ENCODE results near the gene ATAD3B.
A peak's percentile ranks its signal among the peaks of the same experiment; 100 is the strongest.
"Not testable (repeated sequence)": the region's sequence is repeated elsewhere in the genome, so short reads cannot be mapped to it uniquely, and the experiment has no call there.

The ATAD3B gene

GRCh38 chr1:1471389-1472052 lies at the start of gene ATAD3B:
TSS of gene ATAD3B (plus strand) at chr1:1471765. CDS start at chr1:1471885, 120 bp downstream.
- DNase-seq = peak; percentile 94

DNA sequence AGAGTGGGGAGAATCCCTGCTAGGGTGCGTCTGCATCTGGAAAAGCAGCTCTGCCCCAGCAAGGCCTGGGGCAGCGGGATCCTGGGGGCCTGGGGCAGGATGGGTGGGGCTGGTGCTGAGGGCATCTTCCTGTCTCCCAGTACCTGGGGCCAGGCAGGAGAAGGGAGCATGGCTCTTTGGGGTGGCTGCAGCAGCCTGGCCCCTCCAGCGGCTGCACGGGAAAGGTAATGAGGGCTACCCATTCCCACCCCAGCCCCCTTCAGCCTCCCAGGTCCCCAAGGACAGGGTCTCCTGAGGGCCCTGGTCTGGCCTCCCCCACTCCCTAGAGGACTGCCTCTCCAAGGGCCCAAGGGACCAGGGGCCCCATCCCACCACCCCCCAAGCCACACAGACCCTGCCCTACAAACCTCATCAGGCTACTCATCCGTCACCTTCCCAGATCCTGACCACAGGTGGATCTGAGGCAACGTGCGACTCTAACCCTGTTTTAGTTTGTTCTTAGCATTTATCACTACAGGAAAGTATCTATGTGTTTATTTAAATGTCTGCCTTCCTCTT lies 49.6 kb upstream of the ATAD3B start:
- DNase-seq = no peak

DNA sequence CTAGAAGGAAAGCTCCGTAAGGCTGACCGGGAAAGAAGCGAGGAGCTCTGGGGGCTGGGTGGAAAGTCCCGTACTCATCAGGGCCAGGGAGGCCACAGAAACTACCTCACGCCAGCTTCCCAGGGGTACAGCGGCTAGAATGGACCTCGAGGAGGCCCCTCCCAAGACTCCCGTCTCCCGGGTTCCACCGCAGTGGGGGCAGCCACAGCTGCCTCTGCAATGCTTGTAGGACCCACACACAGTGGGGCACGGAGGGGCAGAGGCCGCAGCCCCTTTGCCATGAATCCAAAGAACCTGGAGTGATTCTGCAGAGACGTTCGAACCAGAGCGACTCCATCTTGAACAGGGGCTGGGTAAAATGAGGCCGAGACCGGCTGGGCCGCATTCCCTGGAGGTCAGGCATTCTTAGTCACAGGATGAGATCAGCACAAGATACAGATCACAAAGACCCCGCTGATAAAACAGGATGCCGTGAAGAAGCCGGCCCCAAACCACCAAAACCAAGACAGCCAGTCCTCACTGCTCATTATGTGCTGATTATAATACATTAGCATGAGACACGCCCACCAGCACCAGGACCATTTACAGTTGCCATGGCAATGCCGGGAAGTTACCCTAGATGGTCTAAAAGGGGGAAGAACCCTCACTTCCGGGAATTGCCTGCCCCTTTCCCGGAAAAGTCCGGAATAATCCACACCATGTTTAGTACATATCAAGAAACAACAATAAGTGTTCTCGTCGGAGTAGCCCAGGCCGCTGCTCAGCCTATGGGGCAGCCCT lies 48.9 kb upstream of the ATAD3B start:
- DNase-seq = no peak

DNA sequence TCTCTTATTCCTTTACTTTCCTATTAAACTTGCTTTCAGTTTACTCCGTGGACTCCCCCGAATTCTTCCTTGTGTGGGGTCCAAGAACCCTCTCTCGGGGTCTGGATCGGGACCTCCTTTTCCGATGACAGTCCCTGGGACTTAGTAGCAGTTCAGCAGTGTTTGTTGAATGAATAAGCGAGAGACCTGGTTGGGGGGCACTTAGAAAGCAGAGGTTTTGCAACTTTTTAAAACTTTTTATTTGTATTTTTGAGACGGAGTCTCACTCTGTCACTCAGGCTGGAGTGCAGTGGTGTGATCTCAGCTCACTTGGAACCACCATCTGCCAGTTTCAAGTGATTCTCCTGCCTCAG lies 48.3 kb upstream of the ATAD3B start:
- DNase-seq = no peak

DNA sequence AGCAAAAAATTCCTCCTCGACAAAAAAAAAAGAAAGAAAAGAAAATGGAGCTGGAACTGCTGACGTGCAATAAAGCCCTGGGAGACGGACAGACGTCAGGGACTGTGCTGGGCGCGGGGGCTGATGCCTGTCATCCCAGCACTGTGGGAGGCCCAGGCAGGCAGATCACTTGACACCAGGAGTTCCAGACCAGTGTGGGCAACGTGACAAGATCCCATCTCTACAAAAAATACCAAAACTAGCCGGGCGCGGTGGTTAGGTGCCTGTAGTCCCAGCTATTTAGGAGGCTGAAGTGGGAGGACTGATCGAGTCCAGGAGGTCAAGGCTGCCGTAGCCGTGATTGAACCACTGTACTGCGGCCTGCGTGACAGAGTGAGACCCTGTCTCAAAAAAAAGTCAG lies 46.9 kb upstream of the ATAD3B start:
- DNase-seq = no peak

DNA sequence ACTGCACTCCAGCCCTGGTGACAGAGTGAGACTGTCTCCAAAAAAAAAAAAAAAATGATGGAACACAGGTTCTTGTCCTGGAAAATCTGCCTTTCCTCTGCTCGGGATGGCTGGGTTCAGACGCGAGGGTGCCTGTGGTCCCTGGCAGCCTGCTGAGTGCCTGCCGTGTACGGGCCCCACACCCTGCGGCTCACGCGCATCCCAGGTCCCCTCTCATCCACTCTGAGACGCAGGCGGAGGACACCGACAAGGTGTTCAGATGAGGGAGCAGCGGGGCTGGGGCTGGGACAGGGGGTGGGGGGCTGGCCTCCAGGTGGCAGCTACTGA lies 46.2 kb upstream of the ATAD3B start:
- DNase-seq = no peak

GRCh38 chr1:1425753-1426495 lies 45.6 kb upstream of the ATAD3B start:
- no peak for DNase-seq

- no peak for DNase-seq
Observed at GRCh38 chr1:1426496-1427105, 45.0 kb upstream of the ATAD3B start.

DNA sequence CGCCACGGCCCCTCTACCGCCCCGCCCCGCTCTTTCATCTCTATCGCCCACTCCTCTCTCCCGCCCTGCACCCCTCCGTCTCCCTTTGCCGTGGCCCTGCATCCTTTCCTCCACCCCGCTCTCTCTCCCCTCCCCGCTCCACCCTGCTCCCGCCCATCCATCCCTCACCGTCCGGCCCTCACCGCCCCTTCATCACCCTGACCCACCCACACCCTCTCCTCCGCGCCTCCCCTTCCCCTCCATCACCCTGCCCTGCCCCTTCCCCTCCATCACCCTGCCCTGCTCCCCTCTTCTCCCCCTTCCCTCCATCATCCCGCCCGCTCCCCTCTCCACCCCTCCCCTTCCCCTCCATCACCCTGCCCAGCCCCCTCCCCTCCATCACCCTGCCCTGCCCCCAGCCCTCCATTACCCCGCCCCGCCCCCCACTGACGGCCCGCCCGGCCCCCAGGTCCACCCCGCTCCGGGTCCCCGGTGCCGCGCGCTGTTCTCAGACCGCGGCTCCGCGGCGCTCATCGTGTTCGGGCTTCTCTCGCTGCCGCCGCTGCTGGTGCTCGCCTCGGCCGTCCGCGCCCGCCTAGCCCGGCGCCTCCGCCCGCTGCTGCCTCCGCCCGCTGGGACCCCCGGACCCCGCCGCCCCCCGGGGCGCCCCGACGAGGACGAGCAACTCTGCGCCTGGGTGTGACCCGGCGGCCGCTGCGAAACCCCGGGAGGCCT lies 44.3 kb upstream of the ATAD3B start:
- no peak for DNase-seq

GRCh38 chr1:1427820-1428148 lies 43.8 kb upstream of the ATAD3B start:
- no peak for DNase-seq

DNA sequence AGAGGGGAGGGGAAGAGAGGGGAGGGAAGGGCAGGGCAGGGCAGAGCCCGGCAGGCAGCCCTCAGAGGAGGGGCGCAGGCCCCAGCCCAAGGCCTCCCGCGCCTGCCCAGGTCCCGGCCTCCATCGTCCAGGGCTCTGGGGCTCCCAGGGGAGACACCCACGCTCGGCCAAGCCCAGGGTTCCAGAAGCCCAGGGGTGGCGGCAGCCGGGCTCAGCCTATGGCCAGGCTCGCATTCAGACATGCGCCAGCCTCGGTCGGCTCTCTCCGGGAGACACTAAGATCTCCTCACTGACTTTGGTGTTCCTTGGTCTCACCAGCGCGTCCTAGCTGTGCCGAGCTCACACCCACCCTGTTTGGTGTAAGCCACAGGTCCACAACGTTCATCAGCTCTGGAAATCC lies 43.4 kb upstream of the ATAD3B start:
- no peak for DNase-seq

- DNase-seq = not testable (repeated sequence)
Observed at GRCh38 chr1:1428967-1429366, 42.6 kb upstream of the ATAD3B start.

- no peak for DNase-seq
Observed at GRCh38 chr1:1429671-1430073, 41.9 kb upstream of the ATAD3B start.

- no peak for DNase-seq
Observed at GRCh38 chr1:1430114-1430982, 41.2 kb upstream of the ATAD3B start.

DNA sequence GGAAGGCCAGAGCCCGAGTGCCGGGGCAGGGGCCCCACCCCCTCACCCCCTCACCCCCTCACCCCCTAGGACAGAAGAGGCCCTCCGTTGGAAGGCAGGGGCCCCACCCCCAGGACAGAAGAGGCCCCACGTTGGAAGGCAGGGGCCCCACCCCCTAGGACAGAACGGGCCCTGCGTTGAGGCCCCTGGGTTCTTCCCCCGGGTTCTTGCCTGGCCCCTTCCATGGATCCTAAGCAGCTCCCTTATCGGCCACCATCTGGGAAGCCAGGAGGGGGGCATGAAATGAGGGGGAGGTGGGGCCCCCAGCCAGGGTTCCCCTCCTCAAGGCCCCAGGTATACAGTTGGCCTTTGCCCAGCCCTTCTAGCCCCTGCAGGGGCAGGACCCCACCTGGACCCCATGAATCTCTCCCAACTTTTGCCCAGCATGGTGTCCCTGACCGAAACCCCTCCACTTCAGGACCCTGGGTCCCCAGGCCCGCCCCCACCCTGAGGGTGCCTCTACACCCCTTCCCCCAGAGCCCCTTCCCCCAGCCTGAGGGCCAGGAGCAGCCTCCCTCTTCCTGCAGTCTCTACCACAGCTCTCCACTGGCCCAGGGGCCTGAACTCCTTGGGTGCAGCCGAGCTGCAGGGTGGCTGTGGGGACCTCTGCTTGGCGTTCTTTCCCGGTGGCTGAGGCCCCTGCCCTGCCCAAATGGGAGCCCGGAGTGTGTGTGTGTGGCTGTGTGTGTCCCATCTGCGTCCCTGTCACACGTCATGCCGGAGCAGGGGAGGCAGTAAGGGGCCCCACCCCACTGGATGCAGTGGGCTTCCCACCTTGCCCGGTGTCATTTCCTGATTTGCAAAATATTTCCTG lies 40.3 kb upstream of the ATAD3B start:
- no peak for DNase-seq

- no peak for DNase-seq
Observed at GRCh38 chr1:1431845-1432273, 39.7 kb upstream of the ATAD3B start.

- no peak for DNase-seq
Observed at GRCh38 chr1:1432274-1432950, 39.2 kb upstream of the ATAD3B start.

DNA sequence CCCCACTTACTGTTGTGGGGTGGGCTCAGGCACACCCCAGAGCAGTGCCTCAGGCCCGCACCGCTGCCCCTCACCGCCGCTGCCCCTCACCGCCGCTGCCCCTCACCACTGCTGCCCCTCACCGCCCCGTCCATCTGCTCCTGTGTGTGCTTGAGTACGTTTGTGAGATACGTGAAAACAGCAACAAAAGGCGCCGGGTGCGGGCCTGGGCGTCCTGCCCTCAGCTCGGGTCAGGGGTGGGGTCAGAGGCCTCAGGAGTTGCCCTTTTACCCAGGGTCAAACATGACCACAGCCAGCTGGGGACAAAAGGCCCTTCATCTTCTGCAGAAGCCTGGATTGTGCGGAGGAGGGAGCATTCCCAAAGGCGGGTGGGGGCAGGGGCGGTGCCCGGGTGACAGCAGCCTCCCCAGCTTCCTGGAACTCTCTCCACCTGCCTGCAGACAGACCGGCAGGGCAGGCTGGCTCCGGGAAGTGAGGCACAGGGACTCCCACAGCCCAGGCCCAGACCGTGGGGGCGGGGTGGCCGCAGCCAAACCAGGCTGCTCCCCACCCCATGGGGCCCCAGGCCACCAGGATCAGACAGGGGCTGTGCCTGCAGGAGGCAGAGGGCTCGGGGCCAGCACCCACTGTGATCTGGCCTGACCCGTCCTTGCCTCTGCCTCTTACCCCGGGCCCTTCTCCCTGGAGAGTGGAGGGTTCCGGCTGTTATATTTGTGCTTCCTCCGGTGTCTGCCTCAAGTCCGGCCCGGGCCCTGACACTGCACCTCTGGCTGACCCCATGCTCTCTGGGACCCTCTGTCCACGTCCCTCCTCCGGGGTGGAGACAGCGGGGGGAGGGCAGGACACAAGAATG lies 38.4 kb upstream of the ATAD3B start:
- DNase-seq = no peak

DNA sequence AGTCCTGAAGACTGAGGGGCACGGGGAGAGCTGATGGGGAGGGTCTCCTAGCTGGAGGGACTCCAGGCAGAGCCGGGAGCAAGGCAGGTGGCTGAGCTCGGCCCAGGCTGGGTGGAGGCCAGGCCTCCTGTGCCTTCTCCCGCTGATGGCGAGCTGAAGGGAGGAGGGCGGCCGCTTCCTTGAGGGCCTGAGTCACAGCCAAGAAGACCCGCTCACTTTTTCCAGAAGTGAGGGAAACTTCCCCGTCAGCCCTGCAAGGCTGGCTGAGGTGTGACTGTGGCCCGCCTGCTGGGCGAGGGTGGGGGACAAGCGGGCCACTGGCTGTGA lies 37.8 kb upstream of the ATAD3B start:
- DNase-seq = no peak

All from hematopoietic multipotent progenitor cell treated with erythropoietin and hydrocortisone succinate and interleukin-3 and kit ligand, for 8 days (in vitro differentiated cells).